Endodermal cell (in vitro differentiated cells): ENCODE results near the gene CDC27. TPM values are rescaled to one million over a fixed set of nuclear protein-coding genes. Genes with fewer than 3 reads are reported as not detected.
"Not testable (repeated sequence)": the region's sequence is repeated elsewhere in the genome, so short reads cannot be mapped to it uniquely, and the experiment has no call there.

Experiments used
- DNase-seq: peaks from one replicate; pipeline ENCODE4 v3.0.0-alpha.2; 2017
- H3K27ac ChIP-seq: 2 replicates; pipeline ENCODE4 v1.5.1; 2013; ENCODE audit warnings: mild to moderate bottlenecking, low read depth, low read length, moderate library complexity
- H3K27me3 ChIP-seq: 2 replicates; pipeline ENCODE4 v1.6.1; 2013; ENCODE audit warnings: mild to moderate bottlenecking, low read length, moderate library complexity; ENCODE audit not compliant: insufficient read depth, control insufficient read depth, poor library complexity, severe bottlenecking
- H3K36me3 ChIP-seq: 2 replicates; pipeline ENCODE4 v1.7.0; 2013; ENCODE audit warnings: mild to moderate bottlenecking, low read length, moderate library complexity; ENCODE audit not compliant: control insufficient read depth, insufficient read depth
- H3K4me1 ChIP-seq: one replicate; pipeline ENCODE4 v1.7.0; 2013; ENCODE audit warnings: low read length; ENCODE audit not compliant: control insufficient read depth, insufficient read depth
- H3K4me3 ChIP-seq: 2 replicates; pipeline ENCODE4 v1.5.1; 2013; ENCODE audit warnings: mild to moderate bottlenecking, low read length, moderate library complexity
- H3K9ac ChIP-seq: 2 replicates; pipeline ENCODE4 v1.6.1; 2013; ENCODE audit warnings: mild to moderate bottlenecking, low read length, moderate library complexity; ENCODE audit not compliant: poor library complexity, severe bottlenecking; ENCODE audit errors: extremely low read depth
- H3K9me3 ChIP-seq: 2 replicates; pipeline ENCODE4 v1.6.1; 2013; ENCODE audit warnings: mild to moderate bottlenecking, low read length, moderate library complexity; ENCODE audit not compliant: control insufficient read depth
- H3K27ac Mint-ChIP-seq: 2 replicates; pipeline ENCODE4 v1.8.0; 2020; ENCODE audit warnings: mixed read lengths
- H3K27me3 Mint-ChIP-seq: 2 replicates; pipeline ENCODE4 v1.8.0; 2021; ENCODE audit warnings: mild to moderate bottlenecking, mixed read lengths; ENCODE audit not compliant: insufficient read depth
- H3K36me3 Mint-ChIP-seq: 2 replicates; pipeline ENCODE4 v1.8.0; 2020; ENCODE audit warnings: low read depth, mixed read lengths
- H3K4me1 Mint-ChIP-seq: 2 replicates; pipeline ENCODE4 v1.8.0; 2020; ENCODE audit warnings: mixed read lengths
- H3K4me3 Mint-ChIP-seq: 2 replicates; pipeline ENCODE4 v1.8.0; 2020; ENCODE audit warnings: mild to moderate bottlenecking, moderate library complexity, mixed read lengths
- H3K9me3 Mint-ChIP-seq: 2 replicates; pipeline ENCODE4 v1.8.0; 2020; ENCODE audit warnings: mild to moderate bottlenecking, mixed read lengths
- CTCF ChIP-seq: fragments of 200-600 bp; sonication (generic); conservative IDR thresholded peaks from 2 replicates; pipeline ENCODE4 v1.5.0; 2021; ENCODE audit warnings: antibody characterized with exemption, mild to moderate bottlenecking
- WGBS, 2 experiments: methylation state at CpG; one replicate each; pipeline versions ENCODE4 v1.1.5 to v1.1.7; 2013; ENCODE audit warnings: missing lambda C conversion rate in 2 of 2, mixed read lengths in 1 of 2; ENCODE audit not compliant: insufficient coverage in 1 of 2, insufficient read length in 1 of 2; 5-methylcytosine and 5-hydroxymethylcytosine counted together
- total RNA-seq, 2 donors: library from RNA; stranded (reverse); fragmentation: NEBNext Ultra II Directional in 1 of 2; extraction: Animal tissue kit (Norgen Biotek cat#: 25700) in 1 of 2; gene quantifications; 2 replicates in 1 of 2; 3 replicates in 1 of 2; pipeline ENCODE4 v1.2.1, GENCODE V29; 2021

The CDC27 gene
- total RNA-seq, 2 donors from 2014 or later: 72.1 to 108 TPM

DNA sequence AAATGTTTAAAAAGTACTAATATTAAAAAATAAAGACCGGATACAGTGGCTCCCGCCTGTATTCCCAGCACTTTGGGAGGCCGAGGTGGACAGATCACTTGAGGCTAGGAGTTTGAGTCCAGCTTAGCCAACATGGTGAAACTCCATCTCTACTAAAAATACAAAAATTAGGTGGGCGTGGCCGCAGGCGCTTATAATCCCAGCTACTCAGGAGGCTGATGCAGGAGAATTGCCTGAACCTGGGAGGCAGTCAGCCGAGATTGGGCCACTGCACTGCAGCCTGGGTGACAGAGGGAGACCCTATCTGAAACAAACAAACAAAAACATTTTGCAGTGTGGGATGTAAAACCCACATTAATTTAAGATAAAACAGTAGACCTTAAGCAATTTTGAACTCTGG is 11.8 kb downstream of the CDC27 start:
- H3K4me1 Mint-ChIP-seq: peaks cover 13% of the 10 kb centered on the region
- no peak overlapping the region for H3K4me3 Mint-ChIP-seq
- TF ChIP-seq CTCF: no peak
- 96 to 100% methylated on average over 6 to 7 of the region's 7 CpGs for WGBS, 2 experiments
- Histone ChIP-seq H3K4me1 (no peaks in the 10 kb centered on the region), H3K27me3 (no peaks in the 10 kb centered on the region), H3K9ac (no peak overlapping the region), H3K9me3 (no peaks in the 10 kb centered on the region), H3K27ac (no peak overlapping the region), H3K4me3 (no peak overlapping the region), H3K36me3 (peaks cover 74% of the 10 kb centered on the region)
- no peaks in the 10 kb centered on the region for H3K27me3 Mint-ChIP-seq
- H3K36me3 Mint-ChIP-seq: peaks cover 30% of the 10 kb centered on the region
- DNase-seq: no peak
- H3K27ac Mint-ChIP-seq: no peak overlapping the region
- H3K9me3 Mint-ChIP-seq: no peaks in the 10 kb centered on the region

- no peak overlapping the region for H3K27ac Mint-ChIP-seq
- H3K27ac ChIP-seq: no peak overlapping the region
- peaks cover 79% of the 10 kb centered on the region for H3K36me3 ChIP-seq
- H3K9ac ChIP-seq: no peak overlapping the region
- WGBS, 2 experiments: 91 to 100% methylated on average over 1 to 2 of the region's 2 CpGs
- H3K9me3 ChIP-seq: no peaks in the 10 kb centered on the region
- no peaks in the 10 kb centered on the region for H3K27me3 ChIP-seq
- H3K9me3 Mint-ChIP-seq: no peaks in the 10 kb centered on the region
- DNase-seq: no peak
- peaks cover 8% of the 10 kb centered on the region for H3K4me1 Mint-ChIP-seq
- TF ChIP-seq CTCF: no peak
- H3K4me3 ChIP-seq: no peak overlapping the region
- H3K27me3 Mint-ChIP-seq: no peaks in the 10 kb centered on the region
- H3K4me3 Mint-ChIP-seq: no peak overlapping the region
- peaks cover 31% of the 10 kb centered on the region for H3K36me3 Mint-ChIP-seq
- no peaks in the 10 kb centered on the region for H3K4me1 ChIP-seq
Measured at GRCh38 chr17:47176389-47176826, 12.7 kb downstream of the CDC27 start.

- DNase-seq, H3K27ac Mint-ChIP-seq: not testable (repeated sequence)
Measured at GRCh38 chr17:47174823-47175222, 14.3 kb downstream of the CDC27 start.

More at GRCh38 chr17:47174823-47175222, 14.3 kb downstream of the CDC27 start:
- H3K27me3 ChIP-seq, H3K4me3 ChIP-seq, H3K4me1 Mint-ChIP-seq, H3K27ac ChIP-seq, H3K9me3 Mint-ChIP-seq, H3K9ac ChIP-seq, H3K4me1 ChIP-seq, H3K27me3 Mint-ChIP-seq, H3K4me3 Mint-ChIP-seq: not testable (repeated sequence)
- H3K36me3 ChIP-seq: peaks cover 85% of the 10 kb centered on the region
- H3K36me3 Mint-ChIP-seq: peaks cover 37% of the 10 kb centered on the region
- H3K9me3 ChIP-seq: peaks cover 12% of the 10 kb centered on the region
- 92 to 100% methylated on average over 8 of the region's 8 CpGs for WGBS, 2 experiments
